ENCODE measurements around the gene RGS17. TPM values are rescaled to one million over a fixed set of nuclear protein-coding genes. Genes with fewer than 3 reads are reported as not detected.

The RGS17 gene
- total RNA-seq: 13.4 and 25.5 TPM in 2 replicates

GRCh38 chr6:153131037-153131981 is at the start of gene RGS17:
TSS of gene RGS17 (minus strand) at chr6:153131282. CDS start at chr6:153044018, 87,264 bp downstream.

GRCh38 chr6:153002613-153003365 is 128.3 kb downstream of the RGS17 start, which contains the start of gene MTRF1L:
TSS of gene MTRF1L (minus strand) at chr6:153002709. CDS start at chr6:153002685, 24 bp downstream.

GRCh38 chr6:152982904-152983636 is 148.0 kb downstream of the RGS17 start, which contains the start of gene FBXO5:
TSS of gene FBXO5 (minus strand) at chr6:152983041. CDS start at chr6:152982959, 82 bp downstream.

Other genes starting within 250 kb of the RGS17 start
- 3.8 and 21.4 TPM in 2 replicates for gene FBXO5, start 148.2 kb downstream of the RGS17 start, total RNA-seq
- 13.7 and 24.1 TPM in 2 replicates for gene MTRF1L, start 128.6 kb downstream of the RGS17 start, total RNA-seq

Measured in smooth muscle cell of trachea (primary cell).